GM18507 (cell line): Measurements from ENCODE around the gene SLC41A3.

Source experiments
- DNase-seq: peaks from one replicate; pipeline ENCODE4 v3.0.0; 2011; ENCODE audit warnings: low read depth; ENCODE audit not compliant: insufficient read length; ENCODE audit errors: extremely low spot score
- FAIRE-seq: peaks from 2 replicates; lab custom pipeline; 2011; peaks lifted over from hg19 to GRCh38; lab: Jason Lieb, UNC

The SLC41A3 gene

GRCh38 chr3:126083913-126084767 is at the start of gene SLC41A3:
Gene SLC41A3 (minus strand): TSS chr3:126084124. CDS start chr3:126068219, 15,905 bp downstream.
- peak; percentile 86 for DNase-seq
- FAIRE-seq, result peak; percentile 77

DNA sequence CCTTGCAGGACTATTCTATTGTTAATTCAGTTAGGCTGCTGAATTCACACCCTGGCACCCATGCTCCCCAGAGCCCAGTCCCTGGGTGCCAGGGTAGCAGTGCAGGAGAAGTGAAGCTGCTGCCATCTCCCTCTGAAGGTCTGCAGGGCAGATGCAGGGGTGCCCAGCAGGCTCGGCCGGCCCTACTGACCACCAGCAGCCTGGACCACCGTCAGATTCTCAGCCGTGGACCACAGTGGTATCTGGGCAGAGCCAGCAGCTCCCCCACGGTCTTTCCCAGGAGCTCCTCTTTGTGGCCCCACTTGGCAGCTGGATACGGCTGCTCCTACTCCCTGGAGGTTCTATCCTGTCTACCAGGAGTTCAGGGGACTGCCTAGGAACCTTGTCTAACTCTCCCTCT is 49.7 kb upstream of the SLC41A3 start:
- no peak for FAIRE-seq
- no peak for DNase-seq

DNA sequence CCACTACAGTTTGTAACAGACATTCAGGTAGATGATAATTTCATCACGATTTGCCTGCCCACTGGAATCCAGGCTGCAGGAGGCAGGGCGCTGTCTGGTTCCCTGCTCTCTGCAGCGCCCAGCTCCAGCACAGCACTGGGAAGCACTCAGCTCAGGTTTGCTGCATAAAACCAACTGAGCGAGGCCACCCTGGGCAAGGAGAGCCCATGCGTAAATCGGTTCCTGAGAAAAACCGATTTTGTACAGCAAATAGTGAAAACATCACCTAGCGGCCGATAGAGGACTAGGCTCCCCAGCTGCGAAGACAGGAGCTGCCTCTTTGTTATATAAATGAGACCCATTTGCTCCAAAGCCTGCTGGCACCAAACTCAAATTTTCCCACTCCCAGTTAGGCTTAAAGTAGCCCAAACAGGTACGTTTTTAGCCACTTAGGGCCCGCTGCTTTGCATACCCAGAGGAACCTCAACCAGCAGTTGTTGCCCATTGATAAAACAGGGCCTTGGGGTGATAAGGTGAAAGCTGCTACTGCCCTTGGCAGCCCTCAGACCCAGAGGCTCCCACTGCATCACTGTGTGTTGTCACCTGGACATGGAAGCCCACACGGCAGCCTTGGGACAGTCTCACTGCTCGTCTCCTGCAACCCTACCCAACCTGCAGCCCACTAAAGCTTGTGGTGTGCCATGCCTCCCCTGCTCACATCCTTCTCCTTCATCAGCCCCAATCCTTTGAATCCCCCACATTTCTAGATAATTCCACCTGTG is 49.0 kb upstream of the SLC41A3 start:
- DNase-seq (no peak), FAIRE-seq (no peak)

- no peak for DNase-seq
- FAIRE-seq, result no peak
Measured at GRCh38 chr3:126131881-126132750, 48.2 kb upstream of the SLC41A3 start.

- no peak for DNase-seq
Measured at GRCh38 chr3:126130981-126131745, 47.2 kb upstream of the SLC41A3 start.

GRCh38 chr3:126130081-126130855 is 46.3 kb upstream of the SLC41A3 start:
- no peak for DNase-seq
- no peak for FAIRE-seq

More at GRCh38 chr3:126130981-126131745, 47.2 kb upstream of the SLC41A3 start:
- no peak for FAIRE-seq

- no peak for FAIRE-seq
- DNase-seq, result no peak
Measured at GRCh38 chr3:126129398-126129891, 45.5 kb upstream of the SLC41A3 start.

DNA sequence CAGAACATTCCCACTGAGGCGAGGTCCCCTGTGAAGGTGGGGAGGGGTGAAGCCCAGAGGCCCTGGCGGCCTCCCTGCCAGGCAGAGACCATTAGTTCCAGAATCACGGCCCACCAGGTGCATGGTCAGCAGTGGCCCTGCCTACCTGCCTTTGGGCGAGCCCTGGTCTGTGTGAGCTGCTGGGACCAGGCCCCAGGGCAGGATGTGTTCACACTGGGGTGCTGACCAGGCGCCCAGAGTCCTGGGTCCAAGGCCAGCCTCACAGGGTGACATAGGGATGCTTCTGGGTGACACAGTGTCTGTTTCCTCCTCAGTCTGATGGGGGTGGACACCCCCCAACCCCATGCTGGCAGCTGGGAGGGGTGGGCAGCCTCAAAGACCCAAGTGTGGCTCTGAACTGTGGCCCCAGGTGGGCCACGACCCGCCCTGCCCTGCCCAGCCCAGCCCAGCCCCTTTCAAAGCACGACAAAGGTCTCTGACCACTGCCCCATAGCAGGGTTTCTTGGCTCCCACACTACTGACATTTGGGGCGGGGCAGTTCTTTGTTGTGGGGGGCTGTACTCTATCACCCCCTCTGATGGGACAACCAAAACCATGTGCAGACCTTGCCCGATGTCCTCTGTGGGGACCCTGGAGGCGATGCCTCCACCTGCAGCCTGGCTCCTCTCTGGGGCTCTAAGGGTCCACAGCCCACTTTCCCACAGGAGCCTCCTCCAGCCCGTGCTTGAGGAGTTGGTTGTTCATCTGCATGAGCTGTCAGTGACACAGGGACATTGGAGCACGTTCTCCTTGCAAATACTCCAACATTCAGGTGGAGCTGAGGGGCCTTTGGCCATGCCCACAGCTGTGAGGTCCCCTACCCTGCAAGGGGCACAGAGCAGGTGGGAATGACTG is 44.8 kb upstream of the SLC41A3 start:
- FAIRE-seq (no peak), DNase-seq (no peak)

GRCh38 chr3:126127904-126128303 is 44.0 kb upstream of the SLC41A3 start:
- DNase-seq (no peak), FAIRE-seq (no peak)

- DNase-seq (no peak), FAIRE-seq (no peak)
Measured at GRCh38 chr3:126127452-126127851, 43.5 kb upstream of the SLC41A3 start.

DNA sequence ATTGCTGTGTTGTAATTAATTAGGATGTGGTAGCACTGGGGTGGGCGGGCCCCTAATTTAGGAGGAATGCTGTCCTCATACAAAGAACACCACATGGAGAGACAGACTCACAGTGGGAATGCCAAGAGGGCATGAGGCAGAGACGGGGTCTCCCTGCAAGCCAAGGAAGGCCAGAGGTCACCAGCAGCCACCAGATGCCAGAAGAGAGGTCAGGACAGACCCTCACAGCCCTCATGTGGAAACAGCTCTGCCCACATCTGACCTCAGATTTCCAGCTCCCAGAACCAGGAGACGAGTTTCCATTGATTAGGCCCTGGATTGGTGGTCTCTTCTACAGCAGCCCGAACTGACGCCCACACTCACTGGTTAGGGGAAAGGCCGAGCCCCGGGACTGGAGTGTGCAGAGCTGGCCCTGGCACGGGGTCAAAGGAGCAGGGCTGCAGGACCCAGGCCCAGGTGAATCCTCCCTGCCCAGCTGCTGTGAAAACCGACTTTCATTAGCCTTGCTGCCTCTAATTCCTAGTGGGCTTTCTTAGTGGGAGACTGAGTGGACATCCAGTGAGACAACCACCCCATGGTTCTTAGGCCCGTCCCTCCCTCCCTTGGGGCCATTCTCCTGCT is 43.0 kb upstream of the SLC41A3 start:
- no peak for DNase-seq
- no peak for FAIRE-seq

GRCh38 chr3:126126286-126126685 is 42.4 kb upstream of the SLC41A3 start:
- FAIRE-seq, result no peak
- no peak for DNase-seq

GRCh38 chr3:126125781-126126251 is 41.9 kb upstream of the SLC41A3 start:
- no peak for FAIRE-seq
- DNase-seq, result no peak

DNA sequence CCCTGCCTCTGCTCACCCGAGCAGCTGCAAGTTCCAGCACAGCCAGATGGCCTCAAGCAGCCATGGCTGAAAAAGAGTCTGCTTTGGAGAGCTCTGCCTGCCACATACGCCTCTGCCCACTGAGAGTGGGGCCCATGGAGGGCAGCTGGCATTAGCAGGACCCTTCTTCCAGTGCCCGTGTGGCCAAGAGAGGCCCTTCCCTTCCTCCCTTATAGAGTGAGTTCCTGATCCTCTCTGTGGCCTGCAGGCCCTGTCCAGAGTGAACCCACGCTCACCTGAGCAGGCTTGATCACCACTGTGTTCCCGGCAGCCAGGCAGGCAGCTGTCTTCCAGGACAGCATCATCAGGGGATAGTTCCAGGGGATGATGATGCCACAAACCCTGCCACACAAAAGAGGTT is 41.4 kb upstream of the SLC41A3 start:
- no peak for FAIRE-seq

GRCh38 chr3:126124896-126125295 is 41.0 kb upstream of the SLC41A3 start:
- FAIRE-seq, result no peak

More for the DNA sequence above, 41.4 kb upstream of the SLC41A3 start:
- DNase-seq, result no peak

DNA sequence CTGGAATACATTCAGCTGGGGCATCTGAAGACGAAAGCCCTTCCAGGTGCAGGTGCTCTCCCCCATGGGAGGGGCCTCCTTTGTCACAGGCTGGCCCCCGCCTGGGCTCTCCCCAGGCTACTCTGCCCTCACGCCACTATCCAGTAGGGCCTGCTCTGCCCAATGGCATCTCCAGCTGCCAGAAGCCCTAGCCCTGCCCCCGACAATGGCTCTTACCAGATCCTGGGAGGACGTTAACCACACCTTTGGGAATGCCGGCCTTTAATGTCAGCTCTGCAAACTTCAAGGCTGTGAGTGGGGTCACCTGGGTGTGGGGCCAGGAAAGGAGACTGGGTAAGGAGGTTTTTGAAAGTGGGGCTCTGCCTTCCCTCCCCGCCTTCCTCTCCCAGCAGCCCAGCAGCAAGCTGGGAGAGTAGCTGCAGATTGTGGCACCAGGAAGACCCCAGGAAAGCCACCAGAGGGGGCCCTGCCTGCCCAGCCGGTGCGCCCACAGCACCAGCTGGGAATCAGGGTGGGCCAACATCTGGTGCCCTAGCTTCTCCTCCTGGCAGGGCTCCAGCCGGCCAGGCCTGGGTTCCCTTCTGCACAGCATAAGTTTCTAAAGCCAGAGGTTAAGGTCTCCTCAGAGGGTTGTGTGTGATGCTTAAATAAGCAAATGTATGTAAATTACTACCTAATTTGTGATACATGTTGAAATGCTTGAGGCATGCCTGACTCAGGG is 40.4 kb upstream of the SLC41A3 start:
- FAIRE-seq, result no peak
- no peak for DNase-seq

More at GRCh38 chr3:126124896-126125295, 41.0 kb upstream of the SLC41A3 start:
- DNase-seq, result no peak
